Urinary bladder (tissue), 4 donors: ENCODE measurements around the gene DCLRE1C. TPM values are rescaled to one million over a fixed set of nuclear protein-coding genes. Genes with fewer than 3 reads are reported as not detected.
"Not testable (repeated sequence)": the region's sequence is repeated elsewhere in the genome, so short reads cannot be mapped to it uniquely, and the experiment has no call there.

Experiments used
- DNase-seq: peaks from one replicate; pipeline ENCODE4 v3.0.0-alpha.2; 2015; ENCODE audit errors: extremely low spot score
- H3K27ac ChIP-seq: one replicate; pipeline ENCODE4 v1.5.1; 2013; ENCODE audit warnings: low read depth, mild to moderate bottlenecking, moderate library complexity
- H3K36me3 ChIP-seq: one replicate; pipeline ENCODE4 v1.6.1; 2013; ENCODE audit warnings: mild to moderate bottlenecking, moderate library complexity; ENCODE audit not compliant: insufficient read depth
- H3K4me1 ChIP-seq: one replicate; pipeline ENCODE4 v1.6.1; 2013; ENCODE audit warnings: mild to moderate bottlenecking, moderate library complexity; ENCODE audit not compliant: insufficient read depth
- H3K4me3 ChIP-seq: one replicate; pipeline ENCODE4 v1.5.1; 2013; ENCODE audit warnings: low read depth, low read length
- WGBS: extraction: QIAGEN DNeasy Blood & Tissue Kit; methylation state at CpG from one replicate; pipeline ENCODE4 v1.1.7; 2013; 5-methylcytosine and 5-hydroxymethylcytosine counted together
- polyA plus RNA-seq: library from polyadenylated mRNA; stranded (reverse); fragments of 200-250 nt; gene quantifications from one replicate; pipeline ENCODE4 v1.2.3, GENCODE V29; 2013
- total RNA-seq: library from RNA; depleted of rRNA; stranded (reverse); fragments of >200 nt; gene quantifications from one replicate; pipeline ENCODE4 v1.2.3, GENCODE V29; 2014
- donor health status: healthy with polysubstance abuse.
- donor health status: healthy.

The DCLRE1C gene
- total and polyA plus RNA-seq, 2 donors = 7.1 to 19.5 TPM

DNA sequence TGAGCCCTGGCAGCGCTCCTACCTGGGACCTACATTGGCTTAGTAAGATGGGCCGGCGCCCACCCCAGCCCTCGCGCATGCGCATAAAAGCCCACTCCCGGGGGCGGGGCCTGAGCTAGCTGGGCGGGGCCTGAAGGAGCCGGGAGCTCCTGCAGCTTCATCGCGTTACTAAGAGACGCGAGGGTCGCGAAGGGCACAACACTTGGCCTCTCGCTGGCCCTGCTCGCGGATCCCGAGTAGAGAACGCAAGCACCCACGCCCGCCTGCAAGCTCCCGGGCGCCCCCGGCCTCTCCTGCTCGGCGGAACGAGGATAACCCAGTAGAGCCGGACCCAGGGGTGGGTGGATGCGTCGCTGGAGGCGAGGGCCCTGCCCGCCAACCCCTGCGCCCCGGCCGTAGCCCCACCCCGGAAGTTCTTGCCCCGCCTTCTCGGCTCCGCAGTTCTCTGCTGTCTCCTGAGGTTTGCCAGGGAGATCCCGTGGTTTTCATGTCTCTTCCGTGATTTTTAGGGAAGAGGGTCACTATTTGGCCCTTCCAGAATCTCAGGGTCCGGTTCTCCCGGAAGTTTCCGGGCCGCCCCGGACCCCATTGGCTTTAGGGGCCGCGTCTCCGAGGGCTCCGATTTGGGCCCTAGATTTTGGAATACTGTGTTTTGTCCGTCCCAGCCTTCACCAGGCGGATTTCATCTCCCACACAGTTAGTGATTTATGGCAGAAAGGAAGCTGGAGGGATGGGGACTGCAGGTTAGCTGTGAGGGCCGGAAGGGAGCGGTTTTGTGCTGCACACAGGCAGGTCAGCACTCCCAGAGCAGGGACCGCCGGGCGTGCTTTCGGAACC is 5.5 kb upstream of the DCLRE1C start, which contains the start of gene MEIG1:
Gene MEIG1 (plus strand): TSS at position 168 of the 837 bp plus-strand sequence. CDS start 7,081 bp downstream, outside the sequence.
- H3K27ac ChIP-seq = peak within 1 kb of the TSS; percentile 94
- H3K4me3 ChIP-seq = peak within 1 kb of the TSS; percentile 62
- peak; percentile 86 for DNase-seq
- no peaks in the 10 kb centered on the region for H3K36me3 ChIP-seq
- WGBS = under 1% methylated on average over 60 of the region's 60 CpGs
- no peaks in the 10 kb centered on the region for H3K4me1 ChIP-seq

DNA sequence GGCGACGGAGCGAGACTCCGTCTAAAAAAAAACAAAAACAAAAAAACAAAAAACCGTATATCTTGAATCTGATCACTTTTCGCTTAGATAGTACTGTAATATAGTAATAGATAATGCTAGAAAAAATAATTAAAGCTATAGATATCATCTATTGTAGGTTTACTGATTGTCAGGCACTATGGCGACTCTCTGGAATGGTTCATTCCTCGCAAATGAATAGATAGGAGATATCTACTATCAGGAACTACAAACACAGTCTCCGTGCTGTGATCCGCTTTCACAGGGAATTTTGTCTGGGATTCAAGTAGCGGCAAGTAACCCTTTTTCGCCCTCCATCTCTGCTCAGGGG is 5.0 kb upstream of the DCLRE1C start:
- DNase-seq = no peak
- Histone ChIP-seq H3K4me3 (peak overlapping the region; percentile 62), H3K27ac (peak overlapping the region; percentile 66), H3K36me3 (no peaks in the 10 kb centered on the region), H3K4me1 (no peaks in the 10 kb centered on the region)
- 49% methylated on average over 12 of the region's 12 CpGs for WGBS

DNA sequence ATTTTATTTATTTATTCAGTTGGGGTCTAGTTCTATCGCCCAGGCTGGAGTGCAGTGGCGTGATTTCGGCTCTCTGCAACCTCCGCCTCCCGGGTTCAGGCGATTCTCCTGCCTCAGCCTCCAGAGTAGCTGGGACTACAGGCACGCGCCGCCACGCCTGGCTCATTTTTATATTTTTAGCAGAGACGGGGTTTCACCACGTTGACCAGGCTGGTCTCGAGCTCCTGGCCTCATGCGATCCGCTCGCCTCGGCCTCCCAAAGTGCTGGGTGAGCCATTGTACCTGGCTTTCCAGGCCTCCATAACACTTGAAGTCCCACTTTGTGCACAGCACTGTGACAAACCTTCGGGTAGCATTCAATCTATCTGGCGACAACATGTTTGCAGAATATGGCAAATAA is 1.0 kb upstream of the DCLRE1C start:
- DNase-seq = no peak
- Histone ChIP-seq H3K4me3 (no peak overlapping the region), H3K27ac (no peak overlapping the region), H3K4me1 (no peaks in the 10 kb centered on the region), H3K36me3 (no peaks in the 10 kb centered on the region)
- WGBS = 93% methylated on average over 19 of the region's 19 CpGs

DNA sequence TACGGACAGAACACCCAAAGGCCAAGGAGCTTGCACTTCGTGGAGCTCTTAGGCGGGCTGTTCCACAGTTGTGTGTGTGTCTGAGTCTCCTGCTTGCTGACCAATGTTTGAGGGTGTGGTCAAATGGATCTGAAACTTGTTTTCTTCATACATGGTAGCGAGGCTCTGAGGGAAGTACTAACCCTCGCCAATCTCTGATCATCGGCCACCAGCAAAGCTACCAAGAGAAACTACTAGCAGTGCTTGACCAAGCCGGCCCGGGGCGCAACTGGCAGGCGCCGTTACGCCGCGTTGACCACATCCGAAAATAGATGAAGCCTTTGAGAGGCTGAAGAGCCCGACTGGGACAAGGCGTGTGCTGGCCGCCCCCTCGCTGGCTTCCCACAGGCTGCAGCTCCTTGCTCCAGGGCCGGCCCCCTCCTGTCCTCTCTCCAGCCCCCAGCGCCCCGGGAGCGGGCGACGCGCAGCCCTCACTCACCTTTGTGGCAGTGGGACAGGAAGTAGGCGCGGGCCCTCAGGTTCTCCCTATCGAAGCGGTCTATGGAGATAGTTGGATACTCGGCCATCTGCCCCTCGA is 384 bp downstream of the DCLRE1C start:
- Histone ChIP-seq H3K36me3 (no peaks in the 10 kb centered on the region), H3K4me1 (no peaks in the 10 kb centered on the region), H3K4me3 (peak overlapping the region; percentile 67), H3K27ac (peak overlapping the region; percentile 89)
- DNase-seq = peak; percentile 2
- under 1% methylated on average over 32 of the region's 32 CpGs for WGBS

DNA sequence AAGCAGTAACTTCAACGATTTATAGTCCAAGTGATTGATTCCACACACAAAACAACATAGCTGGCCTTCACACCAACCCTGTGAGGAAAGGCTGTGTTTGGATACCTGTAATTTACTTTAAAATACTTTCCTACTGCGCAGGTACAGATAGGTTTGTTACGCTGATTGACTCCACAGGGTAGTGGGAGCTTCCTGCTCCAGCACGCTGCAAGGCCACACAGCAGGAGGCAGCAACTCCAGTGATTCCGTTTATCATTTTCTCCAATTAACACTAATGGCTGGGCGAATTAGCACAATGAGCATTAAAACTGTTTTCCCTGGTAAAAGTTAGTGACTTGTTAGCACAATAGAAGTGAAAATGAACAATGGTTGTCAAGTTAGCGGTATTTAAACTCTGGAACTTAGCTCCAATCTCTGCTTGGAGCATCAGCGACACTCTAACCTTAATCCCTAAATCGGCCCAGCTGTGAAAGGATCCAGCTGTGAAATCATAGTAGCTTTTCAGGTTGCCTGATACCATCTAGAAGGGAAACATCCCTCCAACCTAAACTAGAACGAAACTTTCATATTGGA is 959 bp downstream of the DCLRE1C start:
- DNase-seq = peak; percentile 2
- peak overlapping the region; percentile 67 for H3K4me3 ChIP-seq
- no peaks in the 10 kb centered on the region for H3K36me3 ChIP-seq
- no peaks in the 10 kb centered on the region for H3K4me1 ChIP-seq
- no peak overlapping the region for H3K27ac ChIP-seq
- 18% methylated on average over 10 of the region's 10 CpGs for WGBS

DNA sequence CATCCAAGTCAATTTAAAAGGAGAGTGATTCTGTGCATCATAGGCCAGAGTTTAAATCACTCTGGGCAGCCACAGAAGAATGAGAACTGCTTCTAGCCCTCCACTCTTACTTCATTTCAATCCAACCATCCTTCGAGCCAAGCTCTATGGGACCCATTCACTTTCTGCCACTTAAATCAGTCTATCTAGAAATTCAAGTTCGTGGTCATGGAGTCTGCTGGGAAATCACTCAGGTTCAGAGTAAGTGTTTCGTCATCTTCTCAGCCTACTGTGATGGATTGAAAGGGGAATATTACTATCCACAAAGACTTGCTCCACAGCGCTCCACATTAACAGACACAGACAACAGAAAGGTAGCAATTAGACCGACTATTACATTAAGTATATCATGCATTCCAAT is 4.6 kb downstream of the DCLRE1C start:
- DNase-seq = no peak
- Histone ChIP-seq H3K4me1 (no peaks in the 10 kb centered on the region), H3K4me3 (no peak overlapping the region), H3K27ac (no peak overlapping the region), H3K36me3 (peaks cover 2% of the 10 kb centered on the region)
- 96% methylated on average over 5 of the region's 5 CpGs for WGBS

DNA sequence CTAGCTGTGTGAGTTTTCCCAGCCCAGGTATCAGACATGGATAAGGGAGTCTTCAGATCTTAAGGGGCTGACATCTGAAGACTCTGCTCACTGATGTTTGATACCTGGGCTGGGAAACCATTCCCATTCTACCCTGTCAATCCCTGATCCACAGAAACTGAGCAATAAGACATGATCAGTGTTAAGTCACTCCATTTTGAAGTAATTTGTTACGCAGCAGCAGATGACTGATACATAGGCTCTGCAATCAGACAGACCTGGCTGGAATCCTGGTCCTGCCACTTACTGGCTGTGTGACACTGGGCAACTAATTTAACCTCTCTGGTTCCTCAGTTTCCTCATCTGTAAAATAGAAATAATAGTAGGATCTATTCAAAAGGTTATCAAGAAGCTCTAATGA is 6.6 kb downstream of the DCLRE1C start:
- Histone ChIP-seq H3K4me3 (no peak overlapping the region), H3K4me1 (no peaks in the 10 kb centered on the region), H3K36me3 (peaks cover 3% of the 10 kb centered on the region), H3K27ac (no peak overlapping the region)
- 98% methylated on average over 1 of the region's 1 CpG for WGBS
- DNase-seq = no peak

DNA sequence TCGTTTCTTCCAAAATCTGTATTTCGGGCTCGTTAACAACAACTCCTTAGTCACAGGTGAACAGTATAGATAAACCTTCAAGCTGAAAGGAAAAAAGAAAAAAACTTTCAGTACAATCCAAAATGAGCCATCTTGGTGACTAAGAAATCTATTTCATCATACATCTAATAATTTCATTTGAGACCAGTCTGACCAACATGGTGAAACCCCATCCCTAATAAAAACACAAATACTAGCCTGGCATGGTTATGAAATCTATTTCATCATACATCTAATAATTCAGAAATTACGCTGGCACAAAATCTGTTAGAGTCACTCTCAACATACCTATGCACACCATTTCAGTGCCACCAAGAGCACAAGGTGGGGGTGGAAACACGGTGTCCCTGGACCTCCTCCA is 8.8 kb downstream of the DCLRE1C start:
- 94% methylated on average over 5 of the region's 5 CpGs for WGBS
- Histone ChIP-seq H3K4me3 (no peak overlapping the region), H3K4me1 (no peaks in the 10 kb centered on the region), H3K36me3 (peaks cover 3% of the 10 kb centered on the region), H3K27ac (no peak overlapping the region)
- no peak for DNase-seq

DNA sequence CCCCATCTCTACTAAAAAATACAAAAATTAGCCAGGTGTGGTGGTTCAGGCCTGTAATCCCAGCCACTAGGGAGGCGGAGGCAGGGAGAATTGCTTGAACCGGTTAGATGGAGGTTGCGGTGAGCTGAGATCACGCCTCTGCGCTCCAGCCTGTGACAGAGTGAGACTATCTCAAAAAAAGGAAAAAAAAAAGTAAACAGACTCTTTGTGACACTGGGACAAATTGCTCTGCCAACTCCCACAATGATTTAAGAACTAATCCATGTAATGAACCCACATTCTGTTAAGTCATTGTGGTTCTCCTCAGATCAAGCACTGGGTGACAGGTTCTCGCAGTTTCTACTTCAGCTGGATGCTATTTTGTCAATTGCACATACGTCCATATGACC is 11.0 kb downstream of the DCLRE1C start:
- not testable (repeated sequence) for H3K4me1 ChIP-seq, H3K4me3 ChIP-seq, H3K27ac ChIP-seq, H3K36me3 ChIP-seq, DNase-seq
- 89% methylated on average over 7 of the region's 7 CpGs for whole genome bisulfite sequencing

DNA sequence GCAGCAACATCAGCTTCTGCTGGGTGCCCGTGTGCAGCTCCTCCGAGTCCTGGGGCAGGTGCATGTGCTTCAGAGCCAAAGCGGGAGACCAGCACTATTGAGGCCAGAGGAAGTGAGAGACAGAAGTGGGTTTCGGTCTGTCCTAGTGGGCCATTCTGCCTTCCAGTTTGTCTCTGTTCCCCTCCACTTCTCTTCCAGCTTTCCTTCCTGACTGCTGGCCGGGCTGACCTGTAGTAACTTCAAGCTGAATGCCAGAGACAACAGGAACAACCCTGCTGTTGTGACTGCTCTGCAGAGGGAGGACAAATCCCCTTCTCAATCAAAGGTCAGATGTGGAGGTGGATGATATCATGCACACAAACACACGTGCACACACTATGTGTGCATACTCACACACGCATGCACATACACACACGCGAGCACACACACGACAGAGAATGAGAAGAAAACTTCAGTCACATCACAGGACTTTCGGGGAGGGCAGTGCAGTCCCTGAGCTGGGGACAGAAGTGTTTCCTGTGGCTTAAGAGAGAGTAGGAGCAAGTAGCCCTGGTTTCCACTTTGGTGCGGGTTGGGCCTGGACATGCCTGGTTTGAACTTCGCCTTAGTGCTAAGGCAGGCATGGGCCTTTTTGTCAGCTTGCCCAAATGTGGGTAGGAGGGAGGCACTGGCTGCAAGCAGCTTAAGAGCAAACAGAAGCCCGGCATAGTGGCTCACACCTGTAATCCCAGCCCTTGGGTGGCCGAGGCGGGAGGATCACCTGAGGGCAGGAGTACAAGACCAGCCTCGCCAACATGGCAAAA is 11.5 kb downstream of the DCLRE1C start:
- H3K4me1 ChIP-seq, H3K36me3 ChIP-seq, H3K4me3 ChIP-seq, DNase-seq: not testable (repeated sequence)
- WGBS = 90% methylated on average over 17 of the region's 17 CpGs
- H3K27ac ChIP-seq = peak overlapping the region; percentile 16

DNA sequence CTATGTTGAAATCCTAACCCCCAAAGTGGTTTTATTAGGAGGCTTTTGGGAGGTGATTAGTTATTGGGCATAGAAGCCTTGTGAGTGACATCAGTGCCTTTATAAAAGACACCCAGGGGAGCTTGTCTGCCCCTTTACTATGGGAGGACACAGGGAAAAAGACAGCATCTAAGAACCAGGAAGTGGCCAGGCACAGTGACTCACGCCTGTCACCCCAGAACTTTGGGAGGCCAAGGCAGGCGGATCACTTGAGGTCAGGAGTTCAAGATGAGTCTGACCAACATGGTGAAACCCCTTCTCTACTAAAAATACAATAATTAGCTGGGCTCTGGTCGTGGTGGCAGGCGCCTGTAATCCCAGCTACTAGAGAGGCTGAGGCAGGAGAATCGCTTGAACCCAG is 14.9 kb downstream of the DCLRE1C start:
- not testable (repeated sequence) for DNase-seq, H3K36me3 ChIP-seq, H3K4me1 ChIP-seq, H3K4me3 ChIP-seq, H3K27ac ChIP-seq
- 80% methylated on average over 4 of the region's 5 CpGs for WGBS

DNA sequence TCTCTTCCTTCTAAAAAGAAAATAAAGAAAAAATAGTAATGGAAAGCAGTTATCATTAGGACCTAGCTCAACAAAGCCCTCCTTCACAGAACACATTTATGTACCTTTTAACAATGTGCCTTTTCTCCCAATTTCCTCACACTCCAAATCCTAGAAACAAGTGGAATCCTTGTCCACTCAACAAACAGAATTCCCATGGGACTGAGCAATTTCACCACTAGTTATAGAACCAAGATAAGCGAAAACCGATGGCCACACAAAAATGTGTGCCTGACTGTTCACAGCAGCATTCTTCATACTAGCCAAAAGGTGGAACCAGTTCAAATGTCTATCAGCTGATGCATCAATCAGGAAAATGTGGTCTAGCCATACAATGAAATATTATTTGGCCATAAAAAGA is 17.3 kb downstream of the DCLRE1C start:
- no peaks in the 10 kb centered on the region for H3K4me1 ChIP-seq
- no peak for DNase-seq
- H3K36me3 ChIP-seq = peaks cover 4% of the 10 kb centered on the region
- H3K27ac ChIP-seq = no peak overlapping the region
- H3K4me3 ChIP-seq = no peak overlapping the region
- WGBS = 93% methylated on average over 2 of the region's 2 CpGs

DNA sequence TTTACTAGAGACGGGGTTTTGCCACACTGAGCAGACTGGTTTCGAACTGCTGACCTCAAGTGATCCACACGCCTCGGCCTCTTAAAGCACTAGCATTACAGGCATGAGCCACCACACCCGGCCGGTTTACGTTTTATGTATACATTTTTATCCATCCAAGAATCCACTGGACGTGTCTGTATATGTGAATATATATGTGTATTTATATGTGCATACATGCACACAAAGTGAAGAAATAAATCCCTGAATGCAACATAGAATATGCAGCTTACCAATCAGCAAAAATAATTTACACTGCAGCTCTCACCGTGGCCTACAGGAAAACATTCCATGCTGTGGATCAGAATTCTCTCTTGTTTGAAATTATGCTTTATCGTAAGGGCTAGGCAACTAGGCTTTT is 23.3 kb downstream of the DCLRE1C start:
- 91% methylated on average over 10 of the region's 10 CpGs for WGBS
- DNase-seq = no peak
- Histone ChIP-seq H3K36me3 (peaks cover 8% of the 10 kb centered on the region), H3K4me1 (no peaks in the 10 kb centered on the region), H3K4me3 (no peak overlapping the region), H3K27ac (no peak overlapping the region)
